ENCODE results near the gene HNRNPL. TPM values are rescaled to one million over a fixed set of nuclear protein-coding genes. Genes with fewer than 3 reads are reported as not detected.
"Not testable (repeated sequence)": the region's sequence is repeated elsewhere in the genome, so short reads cannot be mapped to it uniquely, and the experiment has no call there.

HNRNPL gene
- total RNA-seq, 1 experiment from 2014 or later: 443 TPM

DNA sequence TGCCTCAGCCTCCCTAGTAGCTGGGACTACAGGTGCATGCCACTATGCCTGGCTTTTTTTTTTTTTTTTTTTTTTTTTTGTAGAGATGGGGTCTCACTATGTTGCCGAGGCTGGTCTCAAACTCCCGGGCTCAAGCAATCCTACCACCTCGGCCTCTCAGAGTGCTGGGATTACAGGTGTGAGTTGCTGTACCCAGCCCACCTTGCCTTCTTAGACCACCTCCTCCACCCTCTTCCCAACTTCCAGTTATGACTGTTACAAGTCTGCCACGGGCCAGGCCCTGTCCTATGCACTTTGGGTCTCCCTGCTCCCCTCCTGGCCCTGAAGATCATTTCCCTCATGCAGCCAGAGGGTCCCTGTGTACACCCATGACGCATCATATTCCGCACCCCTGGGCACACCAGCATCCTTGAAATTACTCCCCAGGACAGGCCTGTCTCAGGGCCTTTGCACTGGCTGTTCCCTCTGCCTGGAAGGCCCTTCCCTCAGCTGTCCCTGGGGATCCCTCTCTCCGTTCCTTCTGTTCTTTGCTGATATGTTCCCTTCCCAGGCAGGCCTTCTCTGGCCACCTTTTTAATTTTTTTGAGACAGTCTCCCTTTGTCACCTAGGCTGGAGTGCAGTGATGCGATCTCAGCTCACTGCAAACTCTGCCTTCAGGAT, 40.1 kb downstream of the HNRNPL start:
- Histone ChIP-seq H3F3A (ENCODE audit: insufficient read depth, low read depth) (no peaks in the 10 kb centered on the region), H3K9me3 (ENCODE audit: insufficient read depth, low read depth) (no peaks in the 10 kb centered on the region), H3K4me1 (replicated peaks; ENCODE audit: insufficient read depth) (no peaks in the 10 kb centered on the region), H3K4me2 (no peak overlapping the region), H3K36me3 (ENCODE audit: low read depth) (no peaks in the 10 kb centered on the region), H2AFZ (no peak overlapping the region), H3K4me3 (no peak overlapping the region), H3K79me2 (ENCODE audit: low read depth) (no peaks in the 10 kb centered on the region), H3K27ac (no peak overlapping the region), H3K27me3 (ENCODE audit: insufficient read depth, low read depth) (no peaks in the 10 kb centered on the region), H3K9me2 (ENCODE audit: insufficient read depth) (no peaks in the 10 kb centered on the region), H4K20me1 (ENCODE audit: insufficient read depth) (no peaks in the 10 kb centered on the region)
- ChIA-PET POLR2A (ENCODE audit: unreplicated experiment) (no interaction called here), CTCF (no interaction called here)
- TF ChIP-seq, protein P1, sequence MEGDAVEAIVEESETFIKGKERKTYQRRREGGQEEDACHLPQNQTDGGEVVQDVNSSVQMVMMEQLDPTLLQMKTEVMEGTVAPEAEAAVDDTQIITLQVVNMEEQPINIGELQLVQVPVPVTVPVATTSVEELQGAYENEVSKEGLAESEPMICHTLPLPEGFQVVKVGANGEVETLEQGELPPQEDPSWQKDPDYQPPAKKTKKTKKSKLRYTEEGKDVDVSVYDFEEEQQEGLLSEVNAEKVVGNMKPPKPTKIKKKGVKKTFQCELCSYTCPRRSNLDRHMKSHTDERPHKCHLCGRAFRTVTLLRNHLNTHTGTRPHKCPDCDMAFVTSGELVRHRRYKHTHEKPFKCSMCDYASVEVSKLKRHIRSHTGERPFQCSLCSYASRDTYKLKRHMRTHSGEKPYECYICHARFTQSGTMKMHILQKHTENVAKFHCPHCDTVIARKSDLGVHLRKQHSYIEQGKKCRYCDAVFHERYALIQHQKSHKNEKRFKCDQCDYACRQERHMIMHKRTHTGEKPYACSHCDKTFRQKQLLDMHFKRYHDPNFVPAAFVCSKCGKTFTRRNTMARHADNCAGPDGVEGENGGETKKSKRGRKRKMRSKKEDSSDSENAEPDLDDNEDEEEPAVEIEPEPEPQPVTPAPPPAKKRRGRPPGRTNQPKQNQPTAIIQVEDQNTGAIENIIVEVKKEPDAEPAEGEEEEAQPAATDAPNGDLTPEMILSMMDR (conservative IDR thresholded peaks at IDR 0.05): no peak
- no peak for TF ChIP-seq EZH2 (IDR thresholded peaks at IDR 0.05; ENCODE audit: low read depth)
- DNase-seq: no peak
- intact Hi-C loops (cut with micrococcal nuclease; ENCODE audit: unreplicated experiment): no loop called here
- BruUV-seq (replicated peaks): no TSS peak

- Histone ChIP-seq H4K20me1 (ENCODE audit: insufficient read depth) (no peaks in the 10 kb centered on the region), H3K36me3 (ENCODE audit: low read depth) (no peaks in the 10 kb centered on the region), H3K4me2 (no peak overlapping the region), H3K27me3 (ENCODE audit: insufficient read depth, low read depth) (no peaks in the 10 kb centered on the region), H3K4me3 (no peak overlapping the region), H2AFZ (no peak overlapping the region), H3F3A (ENCODE audit: insufficient read depth, low read depth) (no peaks in the 10 kb centered on the region), H3K9me3 (ENCODE audit: insufficient read depth, low read depth) (no peaks in the 10 kb centered on the region), H3K9me2 (ENCODE audit: insufficient read depth) (no peaks in the 10 kb centered on the region), H3K27ac (no peak overlapping the region), H3K79me2 (ENCODE audit: low read depth) (no peaks in the 10 kb centered on the region), H3K4me1 (replicated peaks; ENCODE audit: insufficient read depth) (no peaks in the 10 kb centered on the region)
- no peak for DNase-seq
- POLR2A ChIA-PET (ENCODE audit: unreplicated experiment): no interaction called here
- TF ChIP-seq, protein P1 (conservative IDR thresholded peaks at IDR 0.05): no peak
- no peak for TF ChIP-seq EZH2 (IDR thresholded peaks at IDR 0.05; ENCODE audit: low read depth)
- BruUV-seq (replicated peaks): no TSS peak
- intact Hi-C loops (cut with micrococcal nuclease; ENCODE audit: unreplicated experiment): no loop called here
- CTCF ChIA-PET: no interaction called here
Observed at GRCh38 chr19:38808741-38809140, 41.0 kb downstream of the HNRNPL start.

DNA sequence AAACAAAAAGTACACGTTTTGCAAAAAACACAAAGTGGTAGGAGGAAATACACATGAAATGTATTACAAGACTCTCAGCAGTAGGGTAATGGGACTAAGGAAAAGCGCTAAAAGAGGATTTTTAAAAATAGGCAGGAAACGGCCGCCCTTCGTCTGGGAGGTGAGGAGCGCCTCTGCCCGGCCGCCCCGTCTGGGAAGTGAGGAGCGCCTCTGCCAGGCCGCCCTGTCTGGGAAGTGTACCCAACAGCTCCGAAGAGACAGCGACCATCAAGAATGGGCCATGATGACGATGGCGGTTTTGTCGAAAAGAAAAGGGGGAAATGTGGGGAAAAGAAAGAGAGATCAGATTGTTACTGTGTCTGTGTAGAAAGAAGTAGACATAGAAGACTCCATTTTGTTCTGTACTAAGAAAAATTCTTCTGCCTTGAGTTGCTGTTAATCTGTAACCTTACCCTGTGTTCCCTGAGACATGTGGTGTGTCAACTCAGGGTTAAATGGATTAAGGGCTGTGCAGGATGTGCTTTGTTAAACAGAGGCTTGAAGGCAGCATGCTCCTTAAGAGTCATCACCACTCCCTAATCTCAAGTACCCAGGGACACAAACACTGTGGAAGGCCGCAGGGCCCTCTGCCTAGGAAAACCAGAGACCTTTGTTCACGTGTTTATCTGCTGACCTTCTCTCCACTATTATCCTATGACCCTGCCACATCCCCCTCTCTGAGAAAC, 42.2 kb downstream of the HNRNPL start:
- H3K4me2 ChIP-seq; H2AFZ ChIP-seq; H3K27me3 ChIP-seq (ENCODE audit: insufficient read depth, low read depth); H3K4me3 ChIP-seq; H3K4me1 ChIP-seq (replicated peaks; ENCODE audit: insufficient read depth); BruUV-seq (replicated peaks); H3K9me2 ChIP-seq (ENCODE audit: insufficient read depth); H3K27ac ChIP-seq; H3F3A ChIP-seq (ENCODE audit: insufficient read depth, low read depth); H3K9me3 ChIP-seq (ENCODE audit: insufficient read depth, low read depth); H3K36me3 ChIP-seq (ENCODE audit: low read depth); DNase-seq; H3K79me2 ChIP-seq (ENCODE audit: low read depth); intact Hi-C loops (cut with micrococcal nuclease; ENCODE audit: unreplicated experiment); CTCF ChIA-PET; H4K20me1 ChIP-seq (ENCODE audit: insufficient read depth): not testable (repeated sequence)
- POLR2A ChIA-PET (ENCODE audit: unreplicated experiment): interaction anchor here (0.8 kb wide), 1 partner anchor 9 kb away, joined by 8 read pairs; no protein-coding TSS in a partner anchor

Measured in PC-9 (cell line).